T47D (cell line): ENCODE results near the gene TUBA1A.
A peak's percentile ranks its signal among the peaks of the same experiment; 100 is the strongest.

Experiments
- DNase-seq, 2 experiments: peaks; one replicate each; pipeline versions ENCODE4 v3.0.0 to v3.0.0-alpha.2; 2011 to 2012; ENCODE audit warnings: low read depth in 1 of 2, low spot score in 1 of 2
- JUND ChIP-seq: IDR thresholded peaks from 2 replicates; pipeline ENCODE4 v1.6.1; 2012; ENCODE audit warnings: low read depth
- in situ Hi-C: cut with HindIII; loops from 2 replicates; pipeline ENCODE4 v1.10.0; 2016; ENCODE audit warnings: low sequenced_read_pairs, low pct_unique_long_range_greater_than_20kb

TUBA1A gene

GRCh38 chr12:49188916-49189367, at the start of gene TUBA1A:
TSS of gene TUBA1A (minus strand) at chr12:49189080. CDS start at chr12:49188979, 101 bp downstream.
- in situ Hi-C loops: no loop called here
- peak; percentile 96 to 99 for DNase-seq
- 0 out of 2 replicates have a peak, but pooled peaks have one; percentile 47 for TF ChIP-seq JUND

- no peak for TF ChIP-seq JUND
- no peak for DNase-seq
- in situ Hi-C loops: no loop called here
Measured at GRCh38 chr12:49236423-49236822, 47.5 kb upstream of the TUBA1A start.

- DNase-seq: no peak
- in situ Hi-C loops: no loop called here
- TF ChIP-seq JUND: no peak
Measured at GRCh38 chr12:49233842-49234526, 45.1 kb upstream of the TUBA1A start.

GRCh38 chr12:49232940-49233841, 44.3 kb upstream of the TUBA1A start:
- in situ Hi-C loops: no loop called here
- no peak for DNase-seq
- no peak for TF ChIP-seq JUND

- no peak for DNase-seq
- in situ Hi-C loops: no loop called here
- no peak for TF ChIP-seq JUND
Measured at GRCh38 chr12:49231878-49232655, 43.2 kb upstream of the TUBA1A start.

- no peak for TF ChIP-seq JUND
- DNase-seq: no peak
- in situ Hi-C loops: no loop called here
Measured at GRCh38 chr12:49230805-49231194, 41.9 kb upstream of the TUBA1A start.

GRCh38 chr12:49230176-49230804, 41.4 kb upstream of the TUBA1A start:
- DNase-seq: no peak
- TF ChIP-seq JUND: no peak
- in situ Hi-C loops: no loop called here

- no peak for DNase-seq
- TF ChIP-seq JUND: no peak
- in situ Hi-C loops: no loop called here
Measured at GRCh38 chr12:49228653-49229052, 39.8 kb upstream of the TUBA1A start.

GRCh38 chr12:49227713-49228112, 38.8 kb upstream of the TUBA1A start:
- in situ Hi-C loops: no loop called here
- no peak for DNase-seq
- no peak for TF ChIP-seq JUND

GRCh38 chr12:49225576-49226166, 36.8 kb upstream of the TUBA1A start:
- no peak for DNase-seq
- in situ Hi-C loops: no loop called here
- TF ChIP-seq JUND: no peak

GRCh38 chr12:49223590-49224369, 34.9 kb upstream of the TUBA1A start:
- no peak for DNase-seq

More at GRCh38 chr12:49223590-49224369, 34.9 kb upstream of the TUBA1A start:
- in situ Hi-C loops: no loop called here
- no peak for TF ChIP-seq JUND
